ENCODE results near the gene TCTN1.

- TF ChIP-seq CTCF (CRISPR knock-in tag; IDR thresholded peaks at IDR 0.05), result no peak
- TF ChIP-seq ZNF350 (CRISPR knock-in tag; IDR thresholded peaks at IDR 0.05; ENCODE audit: borderline replicate concordance, low read depth), result no peak
- TF ChIP-seq SMYD3 (CRISPR knock-in tag; IDR thresholded peaks at IDR 0.05), result no peak
- no peak for TF ChIP-seq TOE1 (CRISPR knock-in tag; IDR thresholded peaks at IDR 0.05)
- no peak for TF ChIP-seq DNMT1 (CRISPR knock-in tag; IDR thresholded peaks at IDR 0.05)
- no peak for TF ChIP-seq ASH2L (IDR thresholded peaks at IDR 0.05; ENCODE audit: insufficient read length, low read depth, low read length)
- no peak for TF ChIP-seq POLR2AphosphoS2 (IDR thresholded peaks at IDR 0.05; ENCODE audit: low read depth, low read length)
- TF ChIP-seq TCF12 (IDR thresholded peaks at IDR 0.05), result no peak
- TF ChIP-seq TCF12 (CRISPR knock-in tag; IDR thresholded peaks at IDR 0.05), result no peak
- TF ChIP-seq CREB1 (IDR thresholded peaks at IDR 0.05), result no peak
- no peak for TF ChIP-seq CREB1 (CRISPR knock-in tag; IDR thresholded peaks at IDR 0.05)
- no peak for TF ChIP-seq SETDB1 (CRISPR knock-in tag; IDR thresholded peaks at IDR 0.05; ENCODE audit: borderline replicate concordance)
- TF ChIP-seq GTF2F1 (IDR thresholded peaks at IDR 0.05; ENCODE audit: low read length), result no peak
Measured at GRCh38 chr12:110661337-110661972, 47.5 kb downstream of the TCTN1 start.
